G401.6 (cell line): ENCODE data around the gene CDK6.
"Not testable (repeated sequence)": the region's sequence is repeated elsewhere in the genome, so short reads cannot be mapped to it uniquely, and the experiment has no call there.

ENCODE experiments used
- FAIRE-seq: peaks from 2 replicates; lab custom pipeline; 2012; peaks lifted over from hg19 to GRCh38; lab: Jason Lieb, UNC

CDK6 gene

DNA sequence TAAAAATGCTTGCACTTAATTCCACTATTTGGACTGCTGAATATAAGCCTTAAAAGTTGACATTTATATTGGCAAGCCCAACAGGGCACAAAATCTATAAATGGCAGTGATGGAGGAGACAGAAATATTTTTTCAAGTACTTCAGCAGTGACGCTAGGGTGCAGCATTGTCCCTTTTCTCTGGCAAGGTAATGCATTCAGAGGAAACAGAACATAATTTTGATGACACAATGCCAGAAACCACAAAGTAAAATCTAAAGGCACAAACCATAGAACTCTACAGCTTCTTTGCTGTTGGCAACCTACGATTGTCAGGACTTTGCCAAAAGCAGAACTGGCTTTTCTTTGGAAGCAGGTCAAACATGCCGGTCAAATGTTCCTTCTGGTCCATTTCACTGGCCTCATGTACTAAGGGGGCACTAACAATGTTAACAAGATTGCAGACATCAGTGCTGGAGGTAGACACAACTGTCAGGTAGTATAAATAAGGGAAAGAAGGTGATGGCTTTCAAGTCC lies 215.3 kb downstream of the CDK6 start:
- peak; percentile 58 for FAIRE-seq

DNA sequence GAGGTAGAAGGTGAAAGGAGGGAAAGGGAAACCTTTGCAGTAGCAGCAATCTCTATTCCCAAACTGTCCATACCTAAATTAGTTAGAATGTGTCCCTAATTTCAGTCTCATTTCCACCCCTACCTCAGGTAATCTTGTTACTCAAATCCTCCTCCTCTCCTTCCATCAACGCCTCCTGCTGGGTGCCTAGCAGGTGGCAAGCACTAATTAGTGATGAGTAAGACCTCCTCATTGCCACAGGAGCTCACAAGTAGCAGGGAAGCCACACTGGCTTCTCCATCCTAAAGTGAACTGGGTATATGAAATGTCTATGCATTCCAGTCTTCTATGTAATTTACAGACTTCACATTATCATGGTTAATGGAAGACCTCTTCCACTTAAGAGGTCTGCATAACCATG lies 220.5 kb downstream of the CDK6 start:
- FAIRE-seq: no peak

DNA sequence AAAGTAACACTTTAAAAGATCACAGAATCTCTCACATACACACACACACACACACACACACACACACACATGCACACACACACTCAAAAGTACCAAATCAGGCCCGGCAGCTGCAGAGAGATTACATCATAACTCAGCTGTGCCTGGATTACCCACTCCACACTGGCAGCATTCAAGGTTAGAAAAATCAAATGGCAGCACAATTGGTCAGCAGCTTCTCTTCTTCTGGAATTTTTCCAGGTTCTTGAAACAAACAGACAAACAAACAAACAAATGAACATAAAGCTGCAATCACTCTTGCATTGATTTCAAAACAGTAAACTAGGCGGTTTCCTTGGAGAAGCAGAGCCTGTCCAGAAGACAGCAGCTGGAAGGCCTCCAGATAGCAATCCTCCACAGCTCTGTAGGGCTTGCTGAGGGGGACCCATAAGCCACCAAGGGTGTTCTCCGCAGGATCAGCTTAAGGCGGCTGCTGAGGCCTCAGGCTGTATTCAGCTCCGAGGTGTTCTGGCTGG lies 221.7 kb downstream of the CDK6 start:
- FAIRE-seq: no peak

DNA sequence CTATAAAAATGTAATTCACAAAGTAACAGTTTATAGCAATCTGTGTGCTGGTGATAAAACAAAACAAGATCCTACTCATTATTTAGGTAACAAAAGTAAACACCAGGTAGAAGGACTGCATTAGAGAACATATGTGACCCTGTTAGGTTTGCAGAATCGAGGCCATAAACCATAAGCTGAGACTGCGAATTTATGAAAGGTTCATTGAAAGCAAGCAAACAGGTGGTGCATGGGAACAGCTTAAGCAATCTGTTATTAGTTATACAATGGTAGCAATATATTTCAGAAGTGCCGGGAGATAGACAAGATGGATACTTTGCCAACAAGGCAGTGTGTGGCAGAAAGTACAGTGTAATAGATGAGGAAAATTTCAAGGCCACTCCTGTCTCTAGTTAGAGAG lies 222.7 kb downstream of the CDK6 start:
- no peak for FAIRE-seq

DNA sequence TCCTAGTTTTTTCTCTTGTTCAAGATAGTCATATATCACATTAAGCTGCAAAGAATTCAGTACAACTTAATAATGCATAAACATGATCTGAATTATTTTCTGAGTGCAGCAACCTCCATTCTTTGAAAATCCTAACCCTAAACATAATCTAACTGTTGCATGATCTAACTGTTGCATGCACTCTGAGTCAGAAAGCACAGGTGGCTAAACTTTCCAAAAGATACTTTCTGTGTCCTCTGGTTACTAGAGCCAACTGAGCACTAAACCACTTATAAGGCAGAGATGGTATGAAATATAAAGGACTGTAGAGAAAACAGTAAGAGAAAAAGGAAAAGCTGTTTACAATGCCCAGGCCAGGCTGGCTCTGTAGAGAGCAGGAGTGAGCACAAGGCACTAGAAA lies 223.2 kb downstream of the CDK6 start:
- FAIRE-seq: no peak

DNA sequence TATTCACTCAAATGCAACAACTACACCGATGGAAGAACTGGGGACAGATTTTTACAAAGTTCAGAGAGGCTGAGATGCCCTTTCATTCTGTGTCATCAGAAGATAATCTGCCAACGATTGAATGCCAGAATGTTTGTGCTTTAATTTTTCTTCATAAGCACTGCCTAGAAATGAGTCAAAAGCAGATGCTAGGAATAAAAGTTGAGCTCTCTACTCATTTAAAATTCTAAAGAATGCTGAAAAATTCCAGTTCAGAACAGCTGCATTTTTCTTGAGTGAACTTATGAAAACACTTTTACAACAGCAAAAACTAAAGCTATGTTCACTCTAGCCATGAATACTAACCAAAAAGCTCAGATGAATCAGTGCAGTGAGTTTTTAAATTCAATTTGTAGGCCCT lies 223.9 kb downstream of the CDK6 start:
- no peak for FAIRE-seq

DNA sequence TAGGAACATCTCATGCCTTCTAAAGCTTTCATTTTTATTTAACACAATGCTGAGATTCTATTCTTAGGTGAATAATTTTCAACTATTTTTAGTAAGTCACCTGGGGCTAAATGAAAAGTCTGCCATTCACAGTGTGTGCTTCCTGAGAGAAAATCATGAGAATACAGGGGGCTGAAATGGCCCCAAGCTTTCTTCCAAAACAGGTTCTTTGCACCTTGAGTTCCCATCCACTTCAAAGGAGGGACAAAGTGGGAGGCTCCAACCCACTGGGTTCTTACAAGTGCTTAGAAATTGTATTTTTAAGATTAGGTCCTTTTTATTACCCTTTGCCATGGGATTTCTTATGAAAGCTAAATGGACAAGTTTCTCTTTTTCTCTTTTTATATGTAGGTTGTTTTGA lies 224.6 kb downstream of the CDK6 start:
- no peak for FAIRE-seq

DNA sequence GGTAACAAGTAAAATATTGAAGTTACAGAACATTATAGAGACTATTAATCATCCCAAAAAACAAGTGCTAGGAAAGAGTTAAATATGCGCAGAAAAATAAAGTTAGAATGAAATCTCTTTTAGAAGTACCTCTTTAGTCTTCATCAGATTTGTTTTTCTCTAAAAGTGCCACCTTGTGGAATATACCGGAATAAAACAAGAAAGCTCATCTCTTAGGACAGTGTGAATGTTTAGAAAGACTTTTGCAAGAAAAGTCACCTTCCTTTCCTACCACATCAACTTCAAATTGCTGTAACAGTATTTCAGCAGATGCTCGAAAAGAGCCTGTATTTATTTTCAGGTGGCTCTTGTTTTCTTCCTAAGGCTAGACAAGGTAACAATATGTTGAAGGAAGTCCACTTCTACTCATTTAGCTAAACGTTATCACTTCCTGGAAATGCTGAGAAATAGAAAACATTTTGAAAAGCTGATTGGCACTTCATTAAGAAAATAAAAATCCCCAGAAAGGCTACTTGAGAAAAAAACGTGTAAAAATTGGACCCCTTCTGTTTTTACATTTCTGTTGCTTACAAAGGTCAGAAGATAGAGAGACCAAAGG lies 226.4 kb downstream of the CDK6 start:
- FAIRE-seq: peak; percentile 95

DNA sequence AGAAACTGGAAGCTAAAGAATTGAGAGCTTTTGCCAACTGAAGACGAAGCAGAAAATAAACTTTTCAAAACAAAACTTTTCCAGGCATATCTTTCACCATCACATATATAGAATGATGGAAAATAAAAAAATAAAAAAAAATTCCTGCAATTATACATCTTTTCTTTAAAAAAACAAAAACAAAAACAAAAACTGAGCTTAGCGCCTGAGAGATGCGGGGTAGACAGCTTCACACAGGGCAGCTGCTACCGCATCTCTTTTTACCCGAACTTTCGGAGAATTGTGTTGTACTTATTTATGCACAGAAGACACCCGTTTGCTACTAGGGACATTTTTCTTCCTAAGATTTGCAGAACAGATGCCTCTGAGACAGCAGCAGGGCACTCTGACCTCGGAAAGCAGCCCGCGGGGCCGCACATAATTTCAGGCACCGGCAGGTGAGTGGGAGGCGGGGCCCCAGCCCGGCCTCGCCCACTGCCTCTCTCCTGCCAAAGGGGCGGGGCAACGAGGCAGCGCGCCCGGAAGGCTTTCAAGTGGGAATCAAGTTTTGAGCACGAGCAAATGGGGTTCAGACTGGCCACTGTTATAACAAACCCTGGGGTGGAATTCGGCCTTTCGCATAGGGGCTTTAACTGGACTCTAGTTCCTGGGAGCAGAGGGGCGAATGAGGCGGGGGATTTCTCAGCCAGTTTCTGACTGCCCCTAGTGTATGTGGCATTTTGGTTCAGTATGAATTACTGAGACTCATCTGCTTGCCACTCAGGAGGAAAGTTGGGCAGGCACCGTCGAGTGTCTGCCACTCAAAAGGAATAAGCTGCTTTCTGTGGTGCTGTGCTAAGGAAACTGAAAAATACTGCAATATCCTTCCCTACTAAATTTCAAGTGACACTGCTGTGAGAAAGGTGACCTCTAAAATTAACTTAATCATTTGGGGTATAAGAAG lies 227.7 kb downstream of the CDK6 start:
- no peak for FAIRE-seq

DNA sequence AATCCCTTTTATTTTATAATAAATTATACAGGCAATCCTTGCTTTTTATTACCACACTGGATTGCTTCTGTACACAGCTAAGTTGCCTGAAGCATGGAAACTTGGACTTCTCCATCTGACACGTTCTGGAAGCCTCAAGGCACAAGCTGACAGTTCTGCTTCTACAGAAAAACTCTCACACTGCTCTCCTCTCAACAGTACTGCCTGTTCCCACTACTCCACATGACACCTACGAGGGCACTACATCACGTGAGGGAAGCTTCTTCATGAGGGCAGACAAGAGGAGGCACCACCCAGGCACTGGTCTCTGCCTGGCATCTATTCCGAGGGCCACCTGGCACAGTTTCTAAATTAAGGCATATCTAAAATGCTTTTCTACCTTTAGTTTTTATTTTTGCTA lies 229.4 kb downstream of the CDK6 start:
- no peak for FAIRE-seq

DNA sequence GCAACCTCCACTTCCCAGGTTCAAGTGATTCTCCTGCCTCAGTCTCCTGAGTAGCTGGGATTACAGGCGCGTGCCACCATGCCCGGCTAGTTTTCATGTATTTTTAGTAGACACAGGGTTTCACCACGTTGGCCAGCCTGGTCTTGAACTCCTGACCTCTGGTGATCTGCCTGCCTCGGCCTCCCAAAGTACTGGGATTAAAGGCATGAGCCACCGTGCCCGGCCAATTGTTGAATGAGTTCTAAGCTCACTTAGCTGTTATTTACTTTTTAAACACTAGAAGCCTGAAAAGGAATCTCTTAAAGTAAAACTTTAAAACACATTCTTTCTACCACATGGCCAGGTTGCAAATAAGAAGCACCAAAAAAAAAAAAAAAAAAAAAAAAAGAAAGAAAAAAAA lies 231.9 kb downstream of the CDK6 start:
- not testable (repeated sequence) for FAIRE-seq

DNA sequence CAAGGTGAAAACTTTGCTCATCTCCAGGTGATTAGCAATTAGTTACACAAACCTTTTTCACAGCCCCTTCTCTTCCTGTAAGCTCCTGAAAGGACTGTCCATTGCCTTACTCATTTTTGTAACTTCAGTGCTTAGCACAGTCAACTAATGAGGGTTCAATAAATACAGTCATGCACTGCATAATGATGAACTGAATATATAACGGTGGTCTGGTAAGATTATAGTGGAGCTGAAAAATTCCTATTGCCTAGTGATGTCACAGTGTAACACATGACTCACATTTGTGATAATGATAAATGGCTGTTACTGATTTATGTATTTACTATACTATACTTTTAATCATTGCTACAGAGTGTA lies 233.3 kb downstream of the CDK6 start:
- FAIRE-seq: no peak

DNA sequence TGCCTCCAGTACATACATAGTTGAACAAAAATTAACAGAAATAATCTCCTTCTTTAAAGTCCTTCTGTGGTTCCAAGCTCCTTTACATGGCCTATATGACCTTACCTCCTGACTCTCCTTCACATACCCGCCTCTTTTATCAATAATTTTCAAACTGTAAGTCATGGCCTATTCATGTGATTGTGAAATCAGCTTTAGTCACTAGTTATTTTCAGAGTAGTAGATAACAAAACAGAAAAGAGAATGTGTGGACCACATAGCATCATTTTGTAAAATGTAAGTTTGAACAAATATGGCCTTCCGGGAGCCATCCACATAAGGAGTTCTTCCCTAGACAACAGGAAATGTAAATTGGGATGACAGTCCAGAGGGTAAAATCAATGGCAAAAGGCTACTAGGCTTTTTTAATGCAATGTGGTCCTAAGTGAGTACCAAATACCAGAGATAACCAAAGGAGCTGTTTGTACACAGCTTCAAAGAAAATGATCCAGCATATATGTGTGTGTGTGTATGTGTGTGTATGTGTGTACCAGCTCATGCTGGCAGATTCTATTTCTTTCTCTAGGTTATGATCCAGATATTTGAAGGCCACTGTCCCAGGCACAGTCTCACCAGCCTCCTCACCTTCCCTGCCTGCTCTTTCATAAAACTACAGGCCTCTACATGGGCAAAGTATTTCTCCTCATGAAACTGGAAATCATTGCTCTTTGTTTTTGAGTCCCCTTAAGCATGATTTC lies 233.9 kb downstream of the CDK6 start:
- no peak for FAIRE-seq

DNA sequence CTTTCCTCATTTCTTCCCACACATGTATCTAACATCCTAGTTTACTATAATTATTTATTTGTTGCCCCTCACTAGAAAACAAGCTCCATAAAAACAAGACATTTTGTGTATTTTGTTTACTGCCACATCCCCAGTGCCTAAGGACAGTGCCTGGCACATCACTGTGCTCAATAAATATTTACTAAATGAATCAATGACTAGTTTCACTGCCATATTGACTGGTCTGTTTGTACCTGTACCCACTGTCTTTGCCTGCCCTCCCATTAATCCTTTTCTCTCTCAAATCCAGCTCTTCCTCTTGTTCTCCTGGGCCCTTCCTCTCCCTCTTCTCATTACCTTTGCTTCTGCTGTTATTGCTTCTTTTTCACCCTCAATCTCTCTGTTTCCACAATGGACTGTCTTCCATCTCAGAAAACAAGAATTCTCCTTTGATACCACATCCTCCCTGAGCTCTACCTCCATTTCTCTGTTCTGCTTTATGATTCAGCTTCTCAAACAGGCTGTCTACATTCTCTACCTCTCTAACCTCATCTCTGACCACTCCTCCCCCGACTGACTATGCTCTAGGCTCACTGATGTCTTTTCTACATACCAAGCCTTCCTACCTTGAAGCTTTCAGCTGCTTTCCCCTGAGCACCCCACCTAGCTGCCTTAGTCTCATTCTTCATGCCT lies 237.9 kb downstream of the CDK6 start:
- FAIRE-seq: no peak

DNA sequence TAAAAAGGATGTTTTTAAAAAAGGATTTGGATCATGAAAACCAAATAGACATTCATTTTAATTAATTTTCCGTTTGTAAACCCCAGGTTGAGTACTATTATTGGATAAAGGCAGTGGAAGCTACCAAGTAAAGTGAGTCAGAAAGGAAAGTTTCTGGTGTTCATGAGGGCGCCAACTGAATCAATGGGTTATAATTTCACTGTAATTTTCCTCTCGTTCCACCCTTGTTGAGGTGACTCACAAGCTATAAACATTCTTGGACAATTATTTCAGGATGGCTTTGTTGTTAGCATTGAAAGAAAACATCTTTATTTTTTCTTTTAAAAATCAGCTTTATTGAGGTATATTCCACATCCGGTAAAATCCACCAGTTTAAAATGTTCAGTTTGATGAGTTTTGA lies 241.1 kb downstream of the CDK6 start:
- FAIRE-seq: no peak

DNA sequence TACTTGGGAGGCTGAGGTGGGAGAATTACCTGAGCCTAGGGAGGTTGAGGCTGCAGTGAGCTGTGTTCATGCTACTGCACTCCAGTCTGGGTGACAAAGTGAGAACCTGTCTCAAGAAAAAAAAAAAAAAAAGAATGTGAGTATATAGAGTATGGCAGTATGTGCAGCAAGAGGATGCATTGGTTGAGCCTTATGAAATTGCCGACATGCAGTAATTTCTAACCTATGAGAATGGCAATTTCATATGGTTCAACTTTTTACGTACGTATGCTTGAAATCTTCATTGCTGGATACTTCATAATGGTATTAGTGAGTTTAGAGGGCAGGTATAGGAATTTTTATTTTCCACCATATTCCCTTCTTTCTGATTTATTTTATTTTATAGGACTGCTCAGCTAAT lies 241.6 kb downstream of the CDK6 start:
- no peak for FAIRE-seq

DNA sequence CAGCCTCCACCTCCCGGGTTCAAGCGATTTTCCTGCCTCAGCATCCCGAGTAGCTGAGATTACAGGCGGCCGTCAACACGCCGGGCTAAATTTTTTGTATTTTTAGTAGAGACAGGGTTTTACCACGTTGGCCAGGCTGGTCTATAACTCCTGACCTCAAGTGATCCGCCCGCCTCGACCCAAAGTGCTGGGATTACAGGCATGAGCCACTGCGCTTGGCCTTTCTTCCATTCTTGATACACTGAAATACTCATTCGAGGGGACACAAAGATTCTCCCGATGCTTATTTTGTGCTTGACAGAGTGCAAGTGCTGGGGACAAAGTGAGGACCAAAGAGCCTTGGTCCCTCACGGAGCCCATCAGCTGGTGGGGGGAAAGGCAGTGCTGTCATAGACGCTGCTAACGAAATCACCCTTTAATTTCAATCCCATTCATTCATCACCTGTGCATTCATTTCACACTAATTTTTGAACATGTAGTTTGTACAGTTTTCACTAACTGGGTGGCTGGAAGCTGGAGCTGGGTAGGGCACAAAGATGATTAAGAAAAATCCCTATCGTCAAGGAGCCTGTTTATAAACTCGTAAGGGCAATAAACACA lies 245.6 kb downstream of the CDK6 start:
- FAIRE-seq: no peak

DNA sequence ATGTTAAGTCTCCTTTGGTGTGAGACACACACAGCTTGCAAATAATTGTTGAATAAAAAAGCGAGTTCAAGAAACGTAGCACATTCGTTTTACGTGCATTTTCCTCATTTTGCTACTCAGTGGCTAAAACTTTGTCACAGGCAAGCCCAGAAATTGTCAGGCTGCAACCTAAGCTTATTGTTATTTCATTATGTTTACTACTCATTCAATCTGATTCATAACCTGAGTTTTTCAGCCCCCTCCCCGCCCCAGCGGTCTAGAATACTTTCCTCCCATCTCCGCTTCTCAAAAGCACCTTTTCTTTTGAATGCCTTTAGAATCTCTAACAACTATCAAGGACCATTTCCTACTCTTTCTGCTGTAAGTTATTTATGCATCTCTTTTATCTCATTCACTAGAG lies 247.3 kb downstream of the CDK6 start:
- FAIRE-seq: no peak

DNA sequence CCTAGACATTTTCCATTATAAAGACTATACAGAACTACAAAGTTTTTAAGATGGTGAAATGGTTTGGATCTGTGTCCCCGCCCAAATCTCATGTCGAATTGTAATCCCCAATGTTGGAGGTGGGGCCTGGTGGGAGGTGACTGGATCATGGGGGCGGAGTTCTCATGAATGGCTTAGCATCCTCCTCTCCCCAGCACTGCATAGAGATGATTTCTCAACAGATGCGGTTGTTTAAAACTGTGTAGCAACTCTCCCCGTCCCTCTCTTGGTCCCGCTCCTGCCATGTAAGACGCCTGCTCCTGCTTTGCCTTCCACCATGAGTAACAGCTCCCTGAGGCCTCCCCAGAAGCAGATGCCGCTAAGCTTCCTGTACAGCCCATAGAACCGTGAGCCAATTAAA lies 247.8 kb downstream of the CDK6 start:
- no peak for FAIRE-seq

DNA sequence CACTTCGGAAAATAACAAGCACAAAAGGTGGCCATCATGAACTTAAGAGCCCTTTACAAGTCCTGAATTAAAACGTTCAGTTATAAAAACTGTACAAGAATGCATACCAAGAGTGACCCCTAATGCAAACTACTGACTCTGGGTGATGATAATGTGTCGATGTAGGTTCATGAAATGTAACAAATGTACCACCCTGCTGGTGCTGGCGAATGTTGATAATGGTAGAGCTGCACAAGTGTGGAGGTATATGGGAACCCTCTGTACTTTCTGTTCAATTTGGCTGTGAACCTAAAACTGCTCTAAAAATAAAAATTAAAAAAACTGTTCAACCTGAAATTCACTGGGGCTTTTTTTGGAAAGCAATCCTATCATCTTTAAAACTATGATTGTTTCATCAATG lies 249.5 kb downstream of the CDK6 start:
- no peak for FAIRE-seq

DNA sequence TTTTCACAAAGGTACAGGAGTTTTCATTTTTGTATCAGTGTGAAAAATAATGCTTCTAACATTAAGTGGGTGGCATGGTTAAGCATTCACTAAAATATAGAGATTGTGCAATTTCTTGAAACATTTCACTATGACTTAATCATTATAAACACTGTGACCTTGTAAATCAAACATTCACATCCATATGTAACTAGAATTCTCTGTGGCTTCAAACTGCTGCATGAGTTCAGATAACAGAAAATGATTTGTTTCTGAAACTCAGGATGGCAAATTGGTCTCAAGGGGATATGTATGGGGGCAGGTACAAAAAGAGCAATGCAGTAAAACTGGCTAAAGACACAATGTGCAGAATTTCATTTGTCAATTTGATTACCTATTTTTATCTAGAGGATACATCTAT lies 250.0 kb downstream of the CDK6 start:
- FAIRE-seq: no peak

DNA sequence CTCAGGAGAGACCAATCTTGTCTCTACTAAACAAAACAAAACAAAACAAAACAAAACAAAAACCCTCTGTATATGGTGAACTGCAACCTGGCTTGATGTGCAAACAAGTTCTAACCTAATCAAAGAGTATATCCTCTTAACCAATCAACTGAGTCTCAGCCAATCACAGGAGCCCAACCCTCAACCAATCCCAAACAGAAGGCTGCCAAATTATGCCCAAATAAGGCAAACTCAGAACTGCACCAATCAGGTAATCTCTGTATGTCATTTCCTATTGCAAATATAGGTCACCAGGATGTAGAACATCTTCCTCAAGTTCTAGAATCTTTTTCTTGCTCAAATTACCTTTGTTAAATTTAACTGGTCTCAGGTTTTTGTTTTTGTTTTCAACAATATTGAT lies 251.4 kb downstream of the CDK6 start:
- no peak for FAIRE-seq
